CMK (cell line): ENCODE results near the gene SIGLEC7.
"Not testable (repeated sequence)": the region's sequence is repeated elsewhere in the genome, so short reads cannot be mapped to it uniquely, and the experiment has no call there.

ENCODE experiments used
- DNase-seq: peaks from one replicate; pipeline ENCODE4 v3.0.0-alpha.2; 2010; ENCODE audit warnings: low read depth

SIGLEC7 gene

GRCh38 chr19:51169283-51169918 is 27.3 kb downstream of the SIGLEC7 start:
- not testable (repeated sequence) for DNase-seq

DNA sequence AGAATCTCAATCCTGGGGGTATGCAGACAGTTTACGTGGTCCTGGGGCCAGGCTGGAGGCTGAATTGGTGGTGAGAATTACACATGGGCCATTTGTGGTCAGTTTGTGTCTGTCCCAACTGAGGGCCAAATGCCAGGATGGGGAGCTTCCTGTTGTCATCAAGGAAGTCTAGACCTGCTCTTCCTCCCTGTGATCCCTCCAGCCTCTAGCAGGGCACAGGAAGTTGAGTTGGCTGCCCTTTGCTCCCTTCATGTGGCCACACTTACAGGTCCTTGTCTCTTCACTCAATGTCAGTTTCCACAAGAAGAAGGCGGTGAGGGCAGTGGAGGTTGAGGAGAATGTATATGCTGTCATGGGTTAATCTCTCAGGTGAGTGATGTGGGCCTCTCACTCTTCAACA is 30.1 kb downstream of the SIGLEC7 start:
- no peak for DNase-seq

DNA sequence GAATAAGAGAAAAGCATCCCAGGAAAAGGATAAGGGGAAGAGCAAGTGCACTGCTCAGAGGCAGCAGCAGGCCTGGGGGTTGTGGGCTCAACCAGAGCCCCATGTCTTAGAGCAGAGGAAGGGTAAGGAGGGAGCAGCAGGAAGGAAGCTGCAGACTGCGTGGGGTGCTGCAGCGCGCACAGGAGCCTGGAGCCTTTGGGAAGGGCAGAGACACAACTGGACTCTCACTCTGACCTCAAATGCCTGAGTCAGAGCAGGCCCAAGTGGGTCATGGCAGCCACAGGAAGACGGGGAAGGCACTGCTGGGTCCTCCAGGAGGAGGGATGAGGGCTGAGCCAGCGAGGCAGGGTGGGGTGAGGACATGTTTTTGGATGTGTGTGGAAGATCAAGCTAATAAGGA is 31.6 kb downstream of the SIGLEC7 start:
- DNase-seq, result no peak

- peak; percentile 80 for DNase-seq
Measured at GRCh38 chr19:51179256-51179655, 37.2 kb downstream of the SIGLEC7 start.

DNA sequence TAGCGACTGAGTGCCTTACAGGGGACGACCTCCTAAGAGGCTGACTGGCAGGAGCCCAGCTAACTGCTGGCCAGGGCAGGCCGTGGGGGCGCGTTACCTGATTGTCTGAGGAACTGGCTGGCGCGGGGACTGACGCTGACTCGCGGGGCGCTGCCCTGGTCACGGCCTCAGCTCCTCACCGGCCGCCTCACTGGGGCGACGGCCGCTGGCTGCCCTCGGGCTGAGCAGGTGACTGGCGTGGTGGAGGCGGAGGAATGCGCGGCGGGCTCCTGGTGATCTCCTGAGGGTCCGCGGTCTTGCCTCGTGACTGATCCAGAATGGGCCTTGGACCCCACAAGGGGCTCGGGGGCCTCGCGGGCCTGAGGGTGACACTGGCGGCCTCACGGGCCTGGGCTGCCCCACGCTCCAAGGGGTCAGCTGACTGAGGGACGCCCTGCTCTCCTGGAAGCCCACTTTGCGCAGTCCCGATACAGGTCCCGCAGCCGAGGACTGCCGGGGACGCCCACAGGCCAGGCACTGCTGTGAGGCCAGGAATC is 39.3 kb downstream of the SIGLEC7 start:
- DNase-seq, result no peak

GRCh38 chr19:51181913-51182419 is 39.9 kb downstream of the SIGLEC7 start:
- DNase-seq, result no peak

DNA sequence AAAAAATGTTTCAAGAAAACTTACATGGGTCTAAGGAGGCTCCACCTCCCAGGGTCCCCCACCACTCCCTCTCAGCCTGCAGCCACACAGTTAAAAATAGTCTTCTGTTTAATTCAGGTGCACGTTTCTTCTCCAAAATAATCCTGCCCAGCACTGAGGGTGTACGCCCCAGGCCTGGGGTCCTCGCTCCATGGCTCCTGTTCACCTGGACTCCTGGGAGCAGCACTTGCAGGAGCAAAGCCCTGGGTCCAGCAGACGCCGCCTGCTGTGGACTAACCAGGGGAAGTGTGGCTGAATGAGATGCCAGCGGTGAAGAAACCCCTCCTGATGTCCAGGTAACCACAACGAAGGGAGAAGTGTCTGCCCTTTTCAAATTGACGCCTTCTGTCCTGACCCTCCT is 41.5 kb downstream of the SIGLEC7 start:
- DNase-seq, result no peak

GRCh38 chr19:51185069-51185867 is 43.2 kb downstream of the SIGLEC7 start:
- DNase-seq, result no peak

DNA sequence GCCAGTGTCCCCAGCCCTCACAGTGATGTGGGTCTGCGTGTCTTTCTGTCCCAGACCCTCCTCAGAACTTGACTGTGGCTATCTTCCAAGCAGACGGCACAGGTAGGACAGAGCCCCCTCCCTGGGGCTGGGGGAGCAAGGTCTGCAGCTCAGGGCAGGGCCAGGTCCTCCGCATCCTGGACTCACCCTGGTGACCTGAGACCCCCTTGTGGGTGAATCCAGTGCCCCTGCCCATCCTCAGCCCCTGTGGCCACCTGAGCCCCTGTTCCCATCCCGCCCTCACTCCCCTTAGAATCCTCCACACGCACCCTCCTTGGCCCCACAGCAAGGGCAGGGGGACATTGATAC is 43.7 kb downstream of the SIGLEC7 start:
- DNase-seq, result no peak

- DNase-seq, result no peak
Measured at GRCh38 chr19:51186323-51186722, 44.2 kb downstream of the SIGLEC7 start.

- DNase-seq, result peak; percentile 75
Measured at GRCh38 chr19:51187395-51188226, 45.5 kb downstream of the SIGLEC7 start.

- no peak for DNase-seq
Measured at GRCh38 chr19:51188227-51188559, 46.1 kb downstream of the SIGLEC7 start.

- DNase-seq, result no peak
Measured at GRCh38 chr19:51192689-51193088, 50.6 kb downstream of the SIGLEC7 start.

- DNase-seq, result no peak
Measured at GRCh38 chr19:51194527-51195315, 52.6 kb downstream of the SIGLEC7 start.

DNA sequence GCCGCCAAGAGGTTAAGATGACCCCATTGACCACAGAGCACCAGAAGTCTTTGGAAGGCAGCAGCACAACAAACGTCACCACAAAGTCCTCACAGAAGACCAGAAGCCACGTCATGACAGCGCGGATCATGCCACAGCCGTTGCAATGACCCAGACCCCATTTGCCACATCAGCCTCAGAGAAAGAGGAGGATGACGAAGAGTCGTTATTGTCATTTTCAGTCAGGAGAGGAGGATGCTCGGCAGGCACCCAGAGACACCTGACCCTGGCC is 53.1 kb downstream of the SIGLEC7 start:
- no peak for DNase-seq

- DNase-seq, result no peak
Measured at GRCh38 chr19:51195616-51196015, 53.5 kb downstream of the SIGLEC7 start.

GRCh38 chr19:51196181-51196580 is 54.1 kb downstream of the SIGLEC7 start:
- no peak for DNase-seq

- no peak for DNase-seq
Measured at GRCh38 chr19:51198641-51199040, 56.5 kb downstream of the SIGLEC7 start.

DNA sequence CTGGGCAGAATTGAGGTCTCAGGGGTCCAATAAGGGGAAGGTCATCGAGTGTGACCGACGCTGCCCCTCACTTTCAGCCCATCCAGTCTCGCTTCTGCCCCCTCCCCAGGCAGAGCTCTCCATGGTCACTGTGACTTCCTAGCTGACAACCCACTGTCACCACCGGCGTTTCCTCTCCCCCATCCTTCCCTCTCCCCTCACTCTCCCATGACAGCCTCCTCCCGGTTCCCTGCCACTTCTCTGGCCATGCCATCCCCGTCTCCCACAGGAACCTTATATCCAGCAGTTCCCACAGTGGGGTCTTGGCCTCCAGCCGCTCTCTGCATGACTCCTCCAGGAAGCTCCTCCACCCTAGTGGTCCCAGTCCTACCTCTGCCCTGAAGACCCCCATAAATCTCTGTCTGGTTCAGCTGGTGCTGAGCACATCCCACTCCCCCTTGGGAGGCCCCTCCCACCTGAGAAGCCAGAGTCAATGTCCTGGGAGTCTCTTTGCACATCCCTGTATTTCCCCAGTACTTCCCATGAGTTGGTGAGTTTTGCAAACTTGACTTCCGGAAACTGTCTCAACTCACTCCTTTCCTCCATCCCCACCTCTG is 58.1 kb downstream of the SIGLEC7 start:
- no peak for DNase-seq

DNA sequence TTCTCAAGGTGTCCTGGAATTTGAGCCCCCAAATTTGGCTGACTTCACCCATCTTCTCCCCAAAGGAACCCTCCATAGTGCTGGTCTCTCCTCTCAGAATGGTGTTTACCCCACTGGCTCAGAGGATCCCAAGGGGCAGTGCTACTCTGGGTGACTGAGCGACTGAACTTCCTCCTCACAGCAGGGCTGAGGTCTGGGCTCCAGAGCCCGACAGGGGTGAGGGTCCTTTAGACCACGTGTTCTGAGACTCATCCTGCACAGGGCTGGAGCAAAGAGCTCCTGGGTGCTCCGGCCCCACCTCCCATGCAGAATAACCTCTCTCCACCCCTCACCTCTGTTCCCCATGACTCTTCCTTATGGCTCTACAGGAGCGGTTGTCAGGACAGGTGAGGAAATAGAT is 59.6 kb downstream of the SIGLEC7 start:
- DNase-seq, result no peak
